ENCODE measurements around the gene GRID1.

- no peak for TF ChIP-seq POLR2AphosphoS5 (IDR thresholded peaks at IDR 0.05)
- TF ChIP-seq POLR2A (IDR thresholded peaks at IDR 0.05): no peak
- no peak for TF ChIP-seq CTCF (IDR thresholded peaks at IDR 0.05)
- TF ChIP-seq EP300 (IDR thresholded peaks at IDR 0.05; ENCODE audit: low read depth): no peak
These were observed 515.3 kb downstream of the GRID1 start for GRCh38 chr10:85851325-85851724.
